H1 (cell line): ENCODE measurements around the gene ROR1. TPM values are rescaled to one million over a fixed set of nuclear protein-coding genes. Genes with fewer than 3 reads are reported as not detected.

Experiments used
- CTCF ChIA-PET: fragments of 300-600 bp; sonication (Branson Sonifier 250); formaldehyde crosslinking; loops from one replicate; lab custom pipeline; 2021; ENCODE audit not compliant: partially characterized antibody; lab: Charles Lee
- POLR2A ChIA-PET: fragments of 300-600 bp; sonication (Branson Sonifier 250); formaldehyde crosslinking; loops from one replicate; lab custom pipeline; 2021; ENCODE audit warnings: inconsistent platforms; ENCODE audit not compliant: partially characterized antibody; lab: Charles Lee
- DNase-seq, 2 experiments: peaks; one replicate each; pipeline versions ENCODE4 v3.0.0 to v3.0.0-alpha.2; 2010 to 2022; ENCODE audit warnings: low spot score in 2 of 2, low read depth in 1 of 2, mixed read lengths in 1 of 2
- FAIRE-seq: peaks from 2 replicates; lab custom pipeline; 2011; peaks lifted over from hg19 to GRCh38; lab: Jason Lieb, UNC
- H2AFZ ChIP-seq: 2 replicates; pipeline ENCODE4 v1.8.1; 2012; ENCODE audit warnings: low read length, inconsistent platforms
- H2AK5ac ChIP-seq: 2 replicates; pipeline ENCODE4 v1.6.1; 2013; ENCODE audit warnings: low read depth, low read length
- H2BK120ac ChIP-seq: replicated peaks from 2 replicates; pipeline ENCODE3; 2013; ENCODE audit warnings: low read depth, low read length, inconsistent platforms
- H2BK12ac ChIP-seq: 2 replicates; pipeline ENCODE4 v1.6.1; 2013; ENCODE audit warnings: low read depth, low read length
- H2BK15ac ChIP-seq: 2 replicates; pipeline ENCODE4 v1.6.1; 2013; ENCODE audit warnings: low read length
- H2BK20ac ChIP-seq: 2 replicates; pipeline ENCODE4 v1.6.1; 2013; ENCODE audit warnings: low read length
- H2BK5ac ChIP-seq: 2 replicates; pipeline ENCODE4 v1.6.1; 2013; ENCODE audit warnings: low read depth, low read length
- H3K14ac ChIP-seq: 2 replicates; pipeline ENCODE4 v1.6.1; 2013; ENCODE audit warnings: inconsistent platforms; ENCODE audit not compliant: insufficient read length
- H3K18ac ChIP-seq: 2 replicates; pipeline ENCODE4 v1.6.1; 2013; ENCODE audit warnings: low read length; ENCODE audit errors: extremely low read depth
- H3K23ac ChIP-seq: 2 replicates; pipeline ENCODE4 v1.6.1; 2013; ENCODE audit warnings: inconsistent platforms; ENCODE audit not compliant: insufficient read length
- H3K23me2 ChIP-seq: 2 replicates; pipeline ENCODE4 v1.6.1; 2013; ENCODE audit warnings: low read depth, low read length
- H3K27ac ChIP-seq: 2 replicates; pipeline ENCODE4 v1.6.1; 2011; ENCODE audit warnings: low read depth, low read length, inconsistent platforms
- H3K27me3 ChIP-seq, 4 experiments: replicated peaks in 1 of 4; 1 replicate in 1 of 4; 2 replicates in 3 of 4; pipeline versions ENCODE4 v1.6.1 to v1.8.1; 2011 to 2013; ENCODE audit warnings: low read length in 3 of 4, mild to moderate bottlenecking in 3 of 4, inconsistent platforms in 2 of 4, mixed read lengths in 2 of 4, moderate library complexity in 1 of 4; ENCODE audit not compliant: control insufficient read depth in 3 of 4, insufficient read depth in 3 of 4; ENCODE audit errors: extremely low read depth in 1 of 4
- H3K36me3 ChIP-seq, 4 experiments: 2 replicates each; pipeline versions ENCODE4 v1.6.1 to v1.8.1; 2011 to 2013; ENCODE audit warnings: mild to moderate bottlenecking in 4 of 4, low read length in 3 of 4, moderate library complexity in 2 of 4, control low read depth in 1 of 4, inconsistent platforms in 1 of 4; ENCODE audit not compliant: insufficient read depth in 4 of 4, control insufficient read depth in 2 of 4
- H3K4ac ChIP-seq: replicated peaks from 2 replicates; pipeline ENCODE3; 2013; ENCODE audit warnings: low read length, low read depth, mixed read lengths, inconsistent platforms; ENCODE audit not compliant: insufficient read length
- H3K4me1 ChIP-seq, 4 experiments: replicated peaks in 1 of 4; 1 replicate in 1 of 4; 2 replicates in 3 of 4; pipeline versions ENCODE4 v1.6.1 to v1.8.1; 2011 to 2013; ENCODE audit warnings: low read length in 3 of 4, inconsistent platforms in 2 of 4, mixed read lengths in 1 of 4; ENCODE audit not compliant: insufficient read depth in 4 of 4, control insufficient read depth in 3 of 4
- H3K4me2 ChIP-seq, 2 experiments: 2 replicates each; pipeline versions ENCODE4 v1.6.1 to v1.8.1; 2011 to 2013; ENCODE audit warnings: low read depth in 2 of 2, low read length in 2 of 2, control low read depth in 1 of 2, inconsistent platforms in 1 of 2, mild to moderate bottlenecking in 1 of 2; ENCODE audit not compliant: insufficient read depth in 1 of 2
- H3K4me3 ChIP-seq, 4 experiments: fragments of 200-600, 300-600 bp in 1 of 4; sonication (generic), shearing (Covaris generic), sonication (Bioruptor Twin) in 1 of 4; 2 replicates each; pipeline versions ENCODE4 v1.5.1 to v1.8.1; 2011 to 2016; ENCODE audit warnings: low read length in 4 of 4, low read depth in 3 of 4, control low read depth in 2 of 4, inconsistent platforms in 2 of 4, mild to moderate bottlenecking in 2 of 4, mixed read lengths in 1 of 4, moderate library complexity in 1 of 4; ENCODE audit not compliant: insufficient read depth in 2 of 4; ENCODE audit errors: extremely low read depth in 1 of 4
- H3K56ac ChIP-seq: replicated peaks from 2 replicates; pipeline ENCODE3; 2013; ENCODE audit warnings: low read depth, mild to moderate bottlenecking, mixed read lengths, low read length, inconsistent platforms; ENCODE audit not compliant: insufficient read length
- H3K79me1 ChIP-seq: 2 replicates; pipeline ENCODE4 v1.6.1; 2013; ENCODE audit warnings: low read depth, low read length, control low read depth
- H3K79me2 ChIP-seq, 2 experiments: 2 replicates each; pipeline versions ENCODE4 v1.6.1 to v1.8.1; 2012 to 2013; ENCODE audit warnings: low read length in 2 of 2, mild to moderate bottlenecking in 2 of 2, inconsistent platforms in 1 of 2; ENCODE audit not compliant: insufficient read depth in 2 of 2, control insufficient read depth in 1 of 2
- H3K9ac ChIP-seq, 4 experiments: replicated peaks in 1 of 4; 1 replicate in 1 of 4; 2 replicates in 3 of 4; pipeline versions ENCODE4 v1.6.1 to v1.8.1; 2011 to 2013; ENCODE audit warnings: low read depth in 3 of 4, low read length in 3 of 4, control low read depth in 2 of 4, mild to moderate bottlenecking in 2 of 4, moderate library complexity in 2 of 4, inconsistent platforms in 1 of 4; ENCODE audit errors: extremely low read depth in 1 of 4
- H3K9me3 ChIP-seq, 2 experiments: 2 replicates each; pipeline versions ENCODE4 v1.6.1 to v1.8.1; 2012 to 2013; ENCODE audit warnings: mild to moderate bottlenecking in 2 of 2, moderate library complexity in 2 of 2, control low read depth in 1 of 2, inconsistent platforms in 1 of 2, low read depth in 1 of 2, low read length in 1 of 2, mixed read lengths in 1 of 2; ENCODE audit not compliant: insufficient read depth in 2 of 2
- H4K20me1 ChIP-seq, 2 experiments: replicated peaks in 1 of 2; 2 replicates each; pipeline versions ENCODE3 to v1.8.1; 2011 to 2013; ENCODE audit warnings: inconsistent platforms in 2 of 2, low read length in 2 of 2, mild to moderate bottlenecking in 1 of 2; ENCODE audit not compliant: insufficient read depth in 2 of 2, control insufficient read depth in 1 of 2
- H4K5ac ChIP-seq: 2 replicates; pipeline ENCODE4 v1.6.1; 2013; ENCODE audit warnings: low read length, low read depth, mixed read lengths, inconsistent platforms; ENCODE audit not compliant: insufficient read length
- H4K8ac ChIP-seq: 2 replicates; pipeline ENCODE4 v1.8.0; 2013; ENCODE audit warnings: mild to moderate bottlenecking, moderate library complexity, low read length, inconsistent platforms; ENCODE audit not compliant: insufficient read depth; ENCODE audit errors: extremely low read depth
- H4K91ac ChIP-seq: replicated peaks from 2 replicates; pipeline ENCODE3; 2013; ENCODE audit warnings: low read length, mixed read lengths, inconsistent platforms; ENCODE audit not compliant: insufficient read length
- CEBPB ChIP-seq: IDR thresholded peaks from 2 replicates; pipeline ENCODE4 v1.6.1; 2012; ENCODE audit warnings: low read depth, low read length
- RNF2 ChIP-seq: fragments of 200-900, 300-1000 bp; sonication (generic); IDR thresholded peaks from 2 replicates; pipeline ENCODE4 v1.7.1; 2016; ENCODE audit warnings: borderline replicate concordance, low read depth, mild to moderate bottlenecking, antibody characterized with exemption, low read length; ENCODE audit not compliant: poor library complexity, severe bottlenecking; ENCODE audit errors: missing control alignments
- SP1 ChIP-seq: IDR thresholded peaks from 2 replicates; pipeline ENCODE4 v1.6.1; 2011; ENCODE audit warnings: low read depth, low read length
- TAF7 ChIP-seq: optimal IDR thresholded peaks from 2 replicates; pipeline ENCODE3; 2011; ENCODE audit warnings: low read depth, mild to moderate bottlenecking, inconsistent platforms, low read length, moderate library complexity, borderline replicate concordance
- TEAD4 ChIP-seq: IDR thresholded peaks from 2 replicates; pipeline ENCODE4 v1.6.1; 2012; ENCODE audit warnings: low read depth, low read length, inconsistent platforms, mixed read lengths
- WGBS, 2 experiments: shearing (Covaris generic) in 1 of 2; methylation state at CpG; one replicate each; pipeline versions ENCODE4 v1.1.6 to v1.1.7; 2013 to 2015; ENCODE audit warnings: low lambda C conversion rate in 2 of 2, mixed read lengths in 2 of 2, inconsistent platforms in 1 of 2, low coverage in 1 of 2, missing lambda C conversion rate in 1 of 2; ENCODE audit not compliant: insufficient replicate concordance in 2 of 2, insufficient coverage in 1 of 2, insufficient read length in 1 of 2; ENCODE audit errors: extremely low coverage in 1 of 2, missing lambda C conversion rate in 1 of 2; 5-methylcytosine and 5-hydroxymethylcytosine counted together
- polyA plus RNA-seq, 7 experiments: library from polyadenylated mRNA; depleted of rRNA in 3 of 7; stranded (reverse) in 5 of 7; unstranded in 2 of 7; fragments of >200 nt in 5 of 7; fragments of 200-250 nt in 2 of 7; gene quantifications; 1 replicate in 5 of 7; 2 replicates in 1 of 7; 4 replicates in 1 of 7; pipeline versions ENCODE4 v1.2.1 to v1.2.3, GENCODE V29; 2011 to 2013; ENCODE audit warnings: missing spikeins in 2 of 7, mixed read lengths in 2 of 7
- total RNA-seq: library from RNA; stranded (reverse); fragmentation: NEBNext Ultra II Directional; extraction: Animal tissue kit (Norgen Biotek cat#: 25700); gene quantifications from 2 replicates; pipeline ENCODE4 v1.2.1, GENCODE V29; 2021

ROR1 gene
- total and polyA plus RNA-seq, 2 of the 8 experiments (the other 6 are each of a cell fraction or from before 2014, with no cell fraction given), result 33.6 to 73.6 TPM

DNA sequence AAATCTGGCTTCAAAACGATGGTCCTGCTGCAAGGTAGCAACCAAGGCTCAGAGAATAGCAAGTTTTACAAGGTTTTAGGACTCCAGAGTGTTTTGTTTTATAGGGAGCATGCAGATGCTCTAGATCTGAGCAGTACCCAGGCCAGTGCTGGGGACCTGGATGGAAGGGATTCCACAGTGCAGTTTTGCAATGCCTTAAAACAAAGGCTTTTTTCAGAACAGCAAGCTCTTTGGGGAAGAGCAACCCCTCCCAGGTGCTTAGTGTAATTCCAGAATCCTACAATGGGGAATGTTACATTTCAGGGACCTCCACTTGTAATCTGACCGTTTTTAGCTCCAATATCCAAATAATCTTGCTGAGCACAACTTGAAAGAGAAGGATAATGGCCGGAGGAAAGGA is 6.7 kb downstream of the ROR1 start:
- Histone ChIP-seq H2AK5ac (no peak overlapping the region), H2BK20ac (0 out of 2 replicates have a peak overlapping the region, but pooled peaks have one; percentile 68), H2BK15ac (no peak overlapping the region), H3K14ac (no peak overlapping the region), H3K9ac (no peak overlapping the region; a peak in 1 of 7 replicates), H3K27ac (no peak overlapping the region; the same call in 1 of the 2 replicates), H3K23ac (no peak overlapping the region), H2AFZ (no peak overlapping the region), H3K56ac (no peak overlapping the region), H3K36me3 (no peaks in the 10 kb centered on the region; a peak in 1 of 8 replicates), H3K79me2 (peaks cover 35 to 86% of the 10 kb centered on the region in 2 experiments), H2BK12ac (peak overlapping the region; percentile 45; the same call in 1 of the 2 replicates), H3K4me3 (peak overlapping the region in 1 of 4 experiments; percentile 8; a peak in 1 of 8 replicates), H4K20me1 (peaks cover 0 to 2% of the 10 kb centered on the region in 2 experiments), H3K9me3 (no peaks in the 10 kb centered on the region), H2BK5ac (peak overlapping the region; percentile 46; the same call in 1 of the 2 replicates), H4K8ac (no peak overlapping the region), H3K4me2 (peak overlapping the region; percentile 29 to 54; a peak in 3 of 4 replicates), H4K91ac (peak overlapping the region; percentile 1), H2BK120ac (peak overlapping the region; percentile 58), H3K4ac (peak overlapping the region; percentile 2), H3K18ac (peak overlapping the region; percentile 76), H3K79me1 (peaks cover 5% of the 10 kb centered on the region), H3K27me3 (no peaks in the 10 kb centered on the region), H4K5ac (peak overlapping the region; percentile 79), H3K4me1 (peaks cover 30 to 78% (median 54%) of the 10 kb centered on the region in 4 experiments; a peak in 6 of 7 replicates), H3K23me2 (0 out of 2 replicates have a peak, but pooled peaks cover 2% of the 10 kb centered on the region)
- CTCF ChIA-PET, result interaction anchor here (0.6 to 6.7 kb wide), 8 partner anchors 9 to 357 kb away, joined by 3 to 50 read pairs (median 4); no protein-coding TSS in a partner anchor
- TF ChIP-seq TAF7, result peak; percentile 42
- TF ChIP-seq CEBPB, result peak; percentile 56; the same call in 1 of the 2 replicates
- TF ChIP-seq RNF2, result no peak
- TF ChIP-seq SP1, result 0 out of 2 replicates have a peak, but pooled peaks have one; percentile 27
- peak; percentile 8; the same call in 1 of the 2 replicates for TF ChIP-seq TEAD4
- POLR2A ChIA-PET, result interaction anchor here (0.7 to 7.5 kb wide), 7 partner anchors 11 to 127 kb away, joined by 3 to 47 read pairs (median 4); no protein-coding TSS in a partner anchor
- no peak for DNase-seq
- 22% methylated on average over 3 of the region's 3 CpGs; no CpG with 5 or more reads in 1 of the 2 experiments for WGBS, 2 experiments
- FAIRE-seq, result peak; percentile 93
